OCI-LY1 (cell line): Measurements from ENCODE around the gene TSR1.

Source experiments
- H2AFZ ChIP-seq: fragments of 200-600 bp; sonication (generic), shearing (Covaris generic); 2 replicates; pipeline ENCODE4 v1.6.0; 2014; ENCODE audit warnings: antibody characterized with exemption, mild to moderate bottlenecking, low read length
- H3F3A ChIP-seq: fragments of 200-600 bp; sonication (generic), shearing (Covaris generic); 2 replicates; pipeline ENCODE4 v1.6.0; 2014; ENCODE audit warnings: mild to moderate bottlenecking, antibody characterized with exemption, low read length, moderate library complexity; ENCODE audit not compliant: insufficient read depth
- H3K27ac ChIP-seq: fragments of 200-600 bp; sonication (generic); 2 replicates; pipeline ENCODE4 v1.5.1; 2014; ENCODE audit warnings: low read length, mixed run types, mild to moderate bottlenecking, low read depth; ENCODE audit not compliant: poor library complexity, severe bottlenecking
- H3K27me3 ChIP-seq: fragments of 200-600 bp; sonication (generic); 2 replicates; pipeline ENCODE4 v1.6.0; 2014; ENCODE audit warnings: antibody characterized with exemption, mild to moderate bottlenecking, low read length, moderate library complexity; ENCODE audit not compliant: insufficient read depth
- H3K36me3 ChIP-seq: fragments of 200-600 bp; sonication (generic); 2 replicates; pipeline ENCODE4 v1.6.1; 2014; ENCODE audit warnings: mild to moderate bottlenecking, antibody characterized with exemption, low read length, moderate library complexity, mixed read lengths; ENCODE audit not compliant: insufficient read depth
- H3K4me1 ChIP-seq: fragments of 200-600 bp; sonication (generic); 2 replicates; pipeline ENCODE4 v1.5.1; 2014; ENCODE audit warnings: mild to moderate bottlenecking, low read length, moderate library complexity; ENCODE audit not compliant: insufficient read depth, severe bottlenecking
- H3K4me2 ChIP-seq: fragments of 200-600 bp; sonication (generic), shearing (Covaris generic); 2 replicates; pipeline ENCODE4 v1.6.1; 2014; ENCODE audit warnings: low read length
- H3K4me3 ChIP-seq: fragments of 200-600 bp; sonication (generic); 2 replicates; pipeline ENCODE4 v1.5.1; 2014; ENCODE audit warnings: low read length, low read depth, mild to moderate bottlenecking, mixed read lengths; ENCODE audit not compliant: poor library complexity, severe bottlenecking
- H3K79me2 ChIP-seq: fragments of 200-600 bp; shearing (Covaris generic); 2 replicates; pipeline ENCODE4 v1.6.1; 2016; ENCODE audit warnings: mixed run types, low read length, mixed read lengths; ENCODE audit not compliant: insufficient read depth
- H3K9ac ChIP-seq: fragments of 200-600 bp; sonication (generic), shearing (Covaris generic); 2 replicates; pipeline ENCODE4 v1.6.1; 2014; ENCODE audit warnings: mild to moderate bottlenecking, low read length, mixed read lengths
- H3K9me2 ChIP-seq: fragments of 200-600 bp; sonication (generic), shearing (Covaris generic); 2 replicates; pipeline ENCODE4 v1.6.1; 2014; ENCODE audit warnings: low read depth, mild to moderate bottlenecking, low read length, mixed read lengths
- H3K9me3 ChIP-seq: fragments of 200-600 bp; shearing (Covaris generic); 2 replicates; pipeline ENCODE4 v1.6.1; 2014; ENCODE audit warnings: low read length, mixed read lengths
- H4K20me1 ChIP-seq: fragments of 200-600 bp; sonication (generic), shearing (Covaris generic); 2 replicates; pipeline ENCODE4 v1.6.0; 2016; ENCODE audit warnings: mild to moderate bottlenecking, low read length; ENCODE audit not compliant: insufficient read depth
- EZH2 ChIP-seq: fragments of 200-600 bp; sonication (generic), shearing (Covaris generic); IDR thresholded peaks from 2 replicates; pipeline ENCODE4 v1.8.0; 2017; ENCODE audit warnings: borderline replicate concordance, mixed run types, mild to moderate bottlenecking, antibody characterized with exemption, low read length, moderate library complexity, mixed read lengths
- TF ChIP-seq, protein P1 (sequence below): fragments of 200-600 bp; sonication (generic), shearing (Covaris generic); IDR thresholded peaks from 2 replicates; pipeline ENCODE4 v1.5.1; 2017; ENCODE audit warnings: mild to moderate bottlenecking, antibody characterized with exemption, low read length, moderate library complexity, mixed read lengths

Gene TSR1

GRCh38 chr17:2365132-2365531 is 28.9 kb upstream of the TSR1 start:
- Histone ChIP-seq H3K27ac (no peak overlapping the region), H3F3A (no peaks in the 10 kb centered on the region), H4K20me1 (no peaks in the 10 kb centered on the region), H3K36me3 (peaks cover 20% of the 10 kb centered on the region; the same call in 1 of the 2 replicates), H3K79me2 (no peaks in the 10 kb centered on the region), H3K4me1 (no peaks in the 10 kb centered on the region), H3K9me3 (no peaks in the 10 kb centered on the region), H3K9me2 (no peaks in the 10 kb centered on the region), H3K4me3 (no peak overlapping the region), H2AFZ (no peak overlapping the region), H3K9ac (no peak overlapping the region), H3K27me3 (no peaks in the 10 kb centered on the region), H3K4me2 (no peak overlapping the region)
- no peak for TF ChIP-seq EZH2
- TF ChIP-seq, protein P1, sequence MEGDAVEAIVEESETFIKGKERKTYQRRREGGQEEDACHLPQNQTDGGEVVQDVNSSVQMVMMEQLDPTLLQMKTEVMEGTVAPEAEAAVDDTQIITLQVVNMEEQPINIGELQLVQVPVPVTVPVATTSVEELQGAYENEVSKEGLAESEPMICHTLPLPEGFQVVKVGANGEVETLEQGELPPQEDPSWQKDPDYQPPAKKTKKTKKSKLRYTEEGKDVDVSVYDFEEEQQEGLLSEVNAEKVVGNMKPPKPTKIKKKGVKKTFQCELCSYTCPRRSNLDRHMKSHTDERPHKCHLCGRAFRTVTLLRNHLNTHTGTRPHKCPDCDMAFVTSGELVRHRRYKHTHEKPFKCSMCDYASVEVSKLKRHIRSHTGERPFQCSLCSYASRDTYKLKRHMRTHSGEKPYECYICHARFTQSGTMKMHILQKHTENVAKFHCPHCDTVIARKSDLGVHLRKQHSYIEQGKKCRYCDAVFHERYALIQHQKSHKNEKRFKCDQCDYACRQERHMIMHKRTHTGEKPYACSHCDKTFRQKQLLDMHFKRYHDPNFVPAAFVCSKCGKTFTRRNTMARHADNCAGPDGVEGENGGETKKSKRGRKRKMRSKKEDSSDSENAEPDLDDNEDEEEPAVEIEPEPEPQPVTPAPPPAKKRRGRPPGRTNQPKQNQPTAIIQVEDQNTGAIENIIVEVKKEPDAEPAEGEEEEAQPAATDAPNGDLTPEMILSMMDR, result no peak

DNA sequence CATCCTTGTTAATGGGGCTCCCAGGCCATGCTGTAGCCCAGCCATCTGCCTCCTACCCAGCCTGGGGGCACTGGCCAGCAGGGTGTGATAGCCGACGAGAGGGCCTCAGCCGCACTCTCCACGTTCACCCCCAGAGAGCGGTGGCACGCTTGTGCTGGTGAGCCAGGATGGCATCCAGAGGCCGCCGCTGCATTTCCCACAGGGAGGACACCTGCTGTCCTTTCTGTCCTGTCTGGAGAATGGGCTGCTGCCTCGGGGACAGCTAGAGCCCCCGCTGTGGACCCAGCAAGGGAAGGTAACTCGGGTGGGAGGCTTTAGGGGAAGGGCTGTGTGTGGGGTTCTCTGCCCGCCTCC is 28.5 kb upstream of the TSR1 start:
- TF ChIP-seq, protein P1, result no peak
- no peak for TF ChIP-seq EZH2
- Histone ChIP-seq H3K4me2 (no peak overlapping the region), H4K20me1 (no peaks in the 10 kb centered on the region), H3K9ac (no peak overlapping the region), H3K4me3 (no peak overlapping the region), H3K27me3 (no peaks in the 10 kb centered on the region), H3K36me3 (peaks cover 17% of the 10 kb centered on the region; the same call in 1 of the 2 replicates), H3K27ac (no peak overlapping the region), H3F3A (no peaks in the 10 kb centered on the region), H3K4me1 (no peaks in the 10 kb centered on the region), H3K9me3 (no peaks in the 10 kb centered on the region), H3K79me2 (no peaks in the 10 kb centered on the region), H3K9me2 (no peaks in the 10 kb centered on the region), H2AFZ (no peak overlapping the region)

- Histone ChIP-seq H3K4me3 (no peak overlapping the region), H3K79me2 (no peaks in the 10 kb centered on the region), H3F3A (no peaks in the 10 kb centered on the region), H3K36me3 (peaks cover 17% of the 10 kb centered on the region; the same call in 1 of the 2 replicates), H4K20me1 (no peaks in the 10 kb centered on the region), H3K9me3 (no peaks in the 10 kb centered on the region), H3K4me1 (no peaks in the 10 kb centered on the region), H3K4me2 (no peak overlapping the region), H3K27me3 (no peaks in the 10 kb centered on the region), H3K27ac (no peak overlapping the region), H3K9me2 (no peaks in the 10 kb centered on the region), H3K9ac (no peak overlapping the region), H2AFZ (no peak overlapping the region)
- TF ChIP-seq EZH2, result no peak
- TF ChIP-seq, protein P1, result no peak
These were observed 27.9 kb upstream of the TSR1 start for GRCh38 chr17:2363851-2364762.
